HL-60 (cell line): ENCODE results near the gene MYNN.

Experiments used
- GABPA ChIP-seq: IDR thresholded peaks from 2 replicates; pipeline ENCODE4 v1.6.1; 2012; ENCODE audit warnings: low read depth
- POLR2AphosphoS5 ChIP-seq: IDR thresholded peaks from 2 replicates; pipeline ENCODE4 v1.6.1; 2012; ENCODE audit warnings: low read depth
- SPI1 ChIP-seq: IDR thresholded peaks from 2 replicates; pipeline ENCODE4 v1.6.1; 2012; ENCODE audit warnings: low read depth, mild to moderate bottlenecking, borderline replicate concordance
- TF ChIP-seq, protein P1 (sequence below): IDR thresholded peaks from one replicate; pipeline ENCODE4 v1.5.1; 2011; ENCODE audit warnings: low read length, control low read depth, inconsistent platforms; ENCODE audit not compliant: insufficient read depth
- TF ChIP-seq, protein P2 (sequence below): IDR thresholded peaks from 2 replicates; pipeline ENCODE4 v1.6.1; 2012; ENCODE audit warnings: low read depth; ENCODE audit not compliant: insufficient replicate concordance

DNA sequence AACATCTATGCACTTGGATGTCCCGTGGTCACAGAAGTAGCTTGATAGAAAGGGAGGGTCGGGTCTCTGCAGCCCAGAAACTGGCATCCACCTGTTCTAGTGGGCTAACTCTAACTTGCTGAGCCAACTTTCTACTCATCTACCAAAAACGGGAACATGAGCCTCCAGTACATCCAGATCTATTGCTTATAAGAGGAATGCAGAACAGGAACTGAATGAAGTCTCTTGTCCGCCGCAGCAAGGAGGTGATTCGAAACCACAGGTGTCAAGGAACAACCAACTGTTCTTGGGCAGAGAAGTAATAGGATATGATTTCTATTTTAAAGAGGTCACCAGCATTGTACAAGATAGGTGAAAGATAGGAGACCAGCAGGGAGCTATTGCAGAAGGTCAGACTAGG, 26.3 kb upstream of the MYNN start:
- TF ChIP-seq, protein P1, sequence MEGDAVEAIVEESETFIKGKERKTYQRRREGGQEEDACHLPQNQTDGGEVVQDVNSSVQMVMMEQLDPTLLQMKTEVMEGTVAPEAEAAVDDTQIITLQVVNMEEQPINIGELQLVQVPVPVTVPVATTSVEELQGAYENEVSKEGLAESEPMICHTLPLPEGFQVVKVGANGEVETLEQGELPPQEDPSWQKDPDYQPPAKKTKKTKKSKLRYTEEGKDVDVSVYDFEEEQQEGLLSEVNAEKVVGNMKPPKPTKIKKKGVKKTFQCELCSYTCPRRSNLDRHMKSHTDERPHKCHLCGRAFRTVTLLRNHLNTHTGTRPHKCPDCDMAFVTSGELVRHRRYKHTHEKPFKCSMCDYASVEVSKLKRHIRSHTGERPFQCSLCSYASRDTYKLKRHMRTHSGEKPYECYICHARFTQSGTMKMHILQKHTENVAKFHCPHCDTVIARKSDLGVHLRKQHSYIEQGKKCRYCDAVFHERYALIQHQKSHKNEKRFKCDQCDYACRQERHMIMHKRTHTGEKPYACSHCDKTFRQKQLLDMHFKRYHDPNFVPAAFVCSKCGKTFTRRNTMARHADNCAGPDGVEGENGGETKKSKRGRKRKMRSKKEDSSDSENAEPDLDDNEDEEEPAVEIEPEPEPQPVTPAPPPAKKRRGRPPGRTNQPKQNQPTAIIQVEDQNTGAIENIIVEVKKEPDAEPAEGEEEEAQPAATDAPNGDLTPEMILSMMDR, result no peak
- peak; percentile 76; the same call in 1 of the 2 replicates for TF ChIP-seq SPI1
- TF ChIP-seq POLR2AphosphoS5, result no peak
- TF ChIP-seq, protein P2, sequence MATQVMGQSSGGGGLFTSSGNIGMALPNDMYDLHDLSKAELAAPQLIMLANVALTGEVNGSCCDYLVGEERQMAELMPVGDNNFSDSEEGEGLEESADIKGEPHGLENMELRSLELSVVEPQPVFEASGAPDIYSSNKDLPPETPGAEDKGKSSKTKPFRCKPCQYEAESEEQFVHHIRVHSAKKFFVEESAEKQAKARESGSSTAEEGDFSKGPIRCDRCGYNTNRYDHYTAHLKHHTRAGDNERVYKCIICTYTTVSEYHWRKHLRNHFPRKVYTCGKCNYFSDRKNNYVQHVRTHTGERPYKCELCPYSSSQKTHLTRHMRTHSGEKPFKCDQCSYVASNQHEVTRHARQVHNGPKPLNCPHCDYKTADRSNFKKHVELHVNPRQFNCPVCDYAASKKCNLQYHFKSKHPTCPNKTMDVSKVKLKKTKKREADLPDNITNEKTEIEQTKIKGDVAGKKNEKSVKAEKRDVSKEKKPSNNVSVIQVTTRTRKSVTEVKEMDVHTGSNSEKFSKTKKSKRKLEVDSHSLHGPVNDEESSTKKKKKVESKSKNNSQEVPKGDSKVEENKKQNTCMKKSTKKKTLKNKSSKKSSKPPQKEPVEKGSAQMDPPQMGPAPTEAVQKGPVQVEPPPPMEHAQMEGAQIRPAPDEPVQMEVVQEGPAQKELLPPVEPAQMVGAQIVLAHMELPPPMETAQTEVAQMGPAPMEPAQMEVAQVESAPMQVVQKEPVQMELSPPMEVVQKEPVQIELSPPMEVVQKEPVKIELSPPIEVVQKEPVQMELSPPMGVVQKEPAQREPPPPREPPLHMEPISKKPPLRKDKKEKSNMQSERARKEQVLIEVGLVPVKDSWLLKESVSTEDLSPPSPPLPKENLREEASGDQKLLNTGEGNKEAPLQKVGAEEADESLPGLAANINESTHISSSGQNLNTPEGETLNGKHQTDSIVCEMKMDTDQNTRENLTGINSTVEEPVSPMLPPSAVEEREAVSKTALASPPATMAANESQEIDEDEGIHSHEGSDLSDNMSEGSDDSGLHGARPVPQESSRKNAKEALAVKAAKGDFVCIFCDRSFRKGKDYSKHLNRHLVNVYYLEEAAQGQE, result no peak
- TF ChIP-seq GABPA, result no peak
